Measurements from ENCODE around the gene TMEM255A. TPM values are rescaled to one million over a fixed set of nuclear protein-coding genes. Genes with fewer than 3 reads are reported as not detected.

Gene TMEM255A
- total and polyA plus RNA-seq, 2 of the 13 experiments (the other 11 are each of a cell fraction or from before 2014, with no cell fraction given) = 0.13 to 0.40 TPM

GRCh38 chrX:120356084-120356483, 44.8 kb upstream of the TMEM255A start:
- Histone ChIP-seq H3K4me1 (ENCODE audit: insufficient read depth, low read length) (no peaks in the 10 kb centered on the region), H3K27me3 (ENCODE audit: control insufficient read depth in 1 of 2, insufficient read depth in 2 of 2, low read length in 2 of 2) (0 out of 5 replicates have a peak, but pooled peaks cover 0 to 3% of the 10 kb centered on the region in 2 experiments), H3K4me2 (ENCODE audit: low read depth, low read length) (no peak overlapping the region), H3K4me3 (replicated peaks in 1 of 3; ENCODE audit: insufficient read depth in 1 of 3, low read depth in 2 of 3, low read length in 3 of 3) (no peak overlapping the region), H2AFZ (ENCODE audit: low read length) (no peak overlapping the region), H3K27ac (ENCODE audit: extremely low read length, insufficient read depth, low read length) (no peak overlapping the region), H3K9me3 (ENCODE audit: low read length) (no peaks in the 10 kb centered on the region), H3K36me3 (replicated peaks in 1 of 2; ENCODE audit: control insufficient read depth in 1 of 2, insufficient read depth in 2 of 2, low read length in 2 of 2) (no peaks in the 10 kb centered on the region), H4K20me1 (ENCODE audit: insufficient read depth, low read length) (no peaks in the 10 kb centered on the region), H3K9ac (ENCODE audit: insufficient read depth, low read depth, low read length) (no peak overlapping the region), H3K79me2 (ENCODE audit: insufficient read depth, low read length) (no peaks in the 10 kb centered on the region)
- POLR2A ChIA-PET = no interaction called here
- no peak for TF ChIP-seq RARG (CRISPR knock-in tag; IDR thresholded peaks at IDR 0.05; ENCODE audit: low read depth)
- TF ChIP-seq FOXC1 (CRISPR knock-in tag; IDR thresholded peaks at IDR 0.05; ENCODE audit: borderline replicate concordance) = no peak
- no peak for TF ChIP-seq HMG20B (CRISPR knock-in tag; conservative IDR thresholded peaks at IDR 0.05)
- no peak for TF ChIP-seq ZNF577 (CRISPR knock-in tag; IDR thresholded peaks at IDR 0.05; ENCODE audit: borderline replicate concordance, low read depth)
- no peak for TF ChIP-seq ATF1 (CRISPR knock-in tag; IDR thresholded peaks at IDR 0.05)
- no peak for TF ChIP-seq TOPORS (CRISPR knock-in tag; IDR thresholded peaks at IDR 0.05)
- TF ChIP-seq ZNF556 (CRISPR knock-in tag; IDR thresholded peaks at IDR 0.05; ENCODE audit: borderline replicate concordance) = no peak
- TF ChIP-seq ZNF800 (CRISPR knock-in tag; IDR thresholded peaks at IDR 0.05) = no peak
- TF ChIP-seq NFKB2 (CRISPR knock-in tag; IDR thresholded peaks at IDR 0.05; ENCODE audit: borderline replicate concordance) = no peak
- no peak for TF ChIP-seq ZNF354B (CRISPR knock-in tag; IDR thresholded peaks at IDR 0.05)
- no peak for TF ChIP-seq ZNF143 (CRISPR knock-in tag; IDR thresholded peaks at IDR 0.05)
- no peak for TF ChIP-seq NFYC (CRISPR knock-in tag; IDR thresholded peaks at IDR 0.05)
- TF ChIP-seq, protein P1, sequence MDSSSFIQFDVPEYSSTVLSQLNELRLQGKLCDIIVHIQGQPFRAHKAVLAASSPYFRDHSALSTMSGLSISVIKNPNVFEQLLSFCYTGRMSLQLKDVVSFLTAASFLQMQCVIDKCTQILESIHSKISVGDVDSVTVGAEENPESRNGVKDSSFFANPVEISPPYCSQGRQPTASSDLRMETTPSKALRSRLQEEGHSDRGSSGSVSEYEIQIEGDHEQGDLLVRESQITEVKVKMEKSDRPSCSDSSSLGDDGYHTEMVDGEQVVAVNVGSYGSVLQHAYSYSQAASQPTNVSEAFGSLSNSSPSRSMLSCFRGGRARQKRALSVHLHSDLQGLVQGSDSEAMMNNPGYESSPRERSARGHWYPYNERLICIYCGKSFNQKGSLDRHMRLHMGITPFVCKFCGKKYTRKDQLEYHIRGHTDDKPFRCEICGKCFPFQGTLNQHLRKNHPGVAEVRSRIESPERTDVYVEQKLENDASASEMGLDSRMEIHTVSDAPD (CRISPR knock-in tag; IDR thresholded peaks at IDR 0.05) = no peak
- TF ChIP-seq ZNF766 (CRISPR knock-in tag; IDR thresholded peaks at IDR 0.05; ENCODE audit: borderline replicate concordance) = no peak
- no peak for TF ChIP-seq SIX4 (CRISPR knock-in tag; IDR thresholded peaks at IDR 0.05)
- TF ChIP-seq ZNF782 (CRISPR knock-in tag; IDR thresholded peaks at IDR 0.05; ENCODE audit: borderline replicate concordance) = no peak
- no peak for TF ChIP-seq TMF1 (CRISPR knock-in tag; IDR thresholded peaks at IDR 0.05; ENCODE audit: low read depth)
- TF ChIP-seq KLF6 (CRISPR knock-in tag; IDR thresholded peaks at IDR 0.05) = no peak
- DNase-seq (ENCODE audit: low spot score) (no peak), ATAC-seq (no peak), FAIRE-seq (no peak)
- CTCF ChIA-PET (ENCODE audit: low intra/inter-chr PET ratio, low total read pairs) = no interaction called here
- 17% methylated on average over 3 of the region's 3 CpGs for WGBS (ENCODE audit: low lambda C conversion rate)
- BruUV-seq (replicated peaks) = no TSS peak
- in situ Hi-C loops (cut with HindIII; ENCODE audit: extremely low pct_ligation_motif_present, low pct_unique_long_range_greater_than_20kb) = no loop called here
- intact Hi-C loops (cut with micrococcal nuclease; ENCODE audit: unreplicated experiment) = no loop called here
